GM23338 (cell line): ENCODE measurements around the gene GFRA1. TPM values are rescaled to one million over a fixed set of nuclear protein-coding genes. Genes with fewer than 3 reads are reported as not detected.

Source experiments
- ATAC-seq: fragments of 200-7000 bp; cut with Tn5 transposase; 3 replicates; pipeline ENCODE4 v1.9.1; 2020
- DNase-seq: peaks from one replicate; pipeline ENCODE4 v3.0.0-alpha.2; 2015; ENCODE audit warnings: low spot score
- H2AFZ ChIP-seq: fragments of 200-600 bp; sonication (generic); 2 replicates; pipeline ENCODE4 v1.8.0; 2016; ENCODE audit warnings: antibody characterized with exemption, mild to moderate bottlenecking, moderate library complexity
- H3F3A ChIP-seq: fragments of 200-600 bp; sonication (generic); replicated peaks from 2 replicates; pipeline ENCODE4 v1.8.0; 2017; ENCODE audit warnings: antibody characterized with exemption, mixed run types, low read depth
- H3K27ac ChIP-seq: fragments of 200-600 bp; sonication (generic); 2 replicates; pipeline ENCODE4 v1.6.1; 2016; ENCODE audit warnings: low read depth
- H3K27me3 ChIP-seq: fragments of 200-600 bp; sonication (generic); 2 replicates; pipeline ENCODE4 v1.8.0; 2016; ENCODE audit warnings: mild to moderate bottlenecking, mixed run types, moderate library complexity; ENCODE audit not compliant: insufficient read depth
- H3K36me3 ChIP-seq: fragments of 200-600 bp; sonication (generic); 2 replicates; pipeline ENCODE4 v1.8.0; 2016; ENCODE audit warnings: mild to moderate bottlenecking; ENCODE audit not compliant: insufficient read depth
- H3K4me1 ChIP-seq: fragments of 200-600 bp; sonication (generic); 2 replicates; pipeline ENCODE4 v1.8.0; 2016; ENCODE audit warnings: mild to moderate bottlenecking, moderate library complexity; ENCODE audit not compliant: insufficient read depth
- H3K4me2 ChIP-seq: fragments of 200-600 bp; sonication (generic); 2 replicates; pipeline ENCODE4 v1.7.1; 2017; ENCODE audit warnings: mixed run types
- H3K4me3 ChIP-seq: fragments of 200-600 bp; sonication (generic); 2 replicates; pipeline ENCODE4 v1.6.1; 2016; ENCODE audit warnings: mixed run types
- H3K79me2 ChIP-seq: fragments of 200-600 bp; sonication (generic); replicated peaks from 2 replicates; pipeline ENCODE4 v1.8.0; 2017; ENCODE audit warnings: mild to moderate bottlenecking; ENCODE audit not compliant: insufficient read depth
- H3K9me2 ChIP-seq: fragments of 200-600 bp; sonication (generic); 2 replicates; pipeline ENCODE4 v1.8.0; 2017; ENCODE audit not compliant: insufficient read depth
- H4K20me1 ChIP-seq: fragments of 200-600 bp; sonication (generic); replicated peaks from 2 replicates; pipeline ENCODE4 v1.8.0; 2017; ENCODE audit warnings: mild to moderate bottlenecking; ENCODE audit not compliant: insufficient read depth
- H3K27ac Mint-ChIP-seq: 2 replicates; pipeline ENCODE4 v1.8.0; 2020; ENCODE audit warnings: inconsistent platforms, mild to moderate bottlenecking, moderate library complexity, mixed read lengths
- H3K27me3 Mint-ChIP-seq: 3 replicates; pipeline ENCODE4 v1.8.0; 2022; ENCODE audit warnings: low read depth, mild to moderate bottlenecking, moderate library complexity, mixed read lengths, inconsistent platforms; ENCODE audit not compliant: insufficient read depth, poor library complexity
- H3K36me3 Mint-ChIP-seq: 3 replicates; pipeline ENCODE4 v1.8.0; 2021; ENCODE audit warnings: low read depth, mild to moderate bottlenecking, inconsistent platforms, moderate library complexity, mixed read lengths
- H3K4me1 Mint-ChIP-seq: 3 replicates; pipeline ENCODE4 v1.8.0; 2020; ENCODE audit warnings: mild to moderate bottlenecking, inconsistent platforms, mixed read lengths
- H3K4me3 Mint-ChIP-seq: 3 replicates; pipeline ENCODE4 v1.8.0; 2021; ENCODE audit warnings: moderate library complexity, mild to moderate bottlenecking, inconsistent platforms, mixed read lengths
- H3K9me3 Mint-ChIP-seq: 3 replicates; pipeline ENCODE4 v1.8.0; 2020; ENCODE audit warnings: moderate library complexity, mild to moderate bottlenecking, inconsistent platforms, mixed read lengths
- CTCF ChIP-seq, 2 experiments: fragments of 200-600 bp in 1 of 2; sonication (generic) in 1 of 2; conservative IDR thresholded peaks; 2 replicates each; pipeline versions ENCODE4 v1.5.1 to v1.6.1; 2016 to 2017; ENCODE audit warnings: antibody characterized with exemption in 2 of 2, low read depth in 2 of 2, mild to moderate bottlenecking in 2 of 2, moderate library complexity in 1 of 2
- EZH2 ChIP-seq: fragments of 200-600 bp; sonication (generic); IDR thresholded peaks from one replicate; pipeline ENCODE4 v1.8.0; 2017; ENCODE audit warnings: antibody characterized with exemption, mild to moderate bottlenecking, low read depth; ENCODE audit not compliant: unreplicated experiment
- NANOG ChIP-seq: IDR thresholded peaks from 2 replicates; pipeline ENCODE4 v1.6.1; 2016; ENCODE audit warnings: antibody characterized with exemption, borderline replicate concordance
- POLR2AphosphoS5 ChIP-seq: IDR thresholded peaks from 2 replicates; pipeline ENCODE4 v1.6.1; 2016; ENCODE audit warnings: antibody characterized with exemption, low read depth
- REST ChIP-seq: IDR thresholded peaks from one replicate; pipeline ENCODE4 v1.6.1; 2018; ENCODE audit warnings: antibody characterized with exemption; ENCODE audit not compliant: unreplicated experiment
- STAT1 ChIP-seq: IDR thresholded peaks from one replicate; pipeline ENCODE4 v1.6.1; 2016; ENCODE audit warnings: antibody characterized with exemption; ENCODE audit not compliant: unreplicated experiment
- polyA plus RNA-seq: library from polyadenylated mRNA; unstranded; fragments of >200 nt; fragmentation: Nextera tagmentation; extraction: Ambion mirVana; gene quantifications from 2 replicates; pipeline ENCODE4 v1.2.1, GENCODE V29; 2016
- total RNA-seq: library from RNA; depleted of rRNA; stranded (reverse); fragments of >200 nt; shearing (Covaris generic); gene quantifications from 2 replicates; pipeline ENCODE4 v1.2.3, GENCODE V29; 2014

GFRA1 gene
- total and polyA plus RNA-seq, 2 experiments from 2014 or later = 1.4 to 2.8 TPM

GRCh38 chr10:116147147-116147905 lies 125.7 kb downstream of the GFRA1 start:
- Mint-ChIP-seq H3K27ac (no peak overlapping the region), H3K4me1 (peaks cover 8% of the 10 kb centered on the region), H3K9me3 (no peaks in the 10 kb centered on the region), H3K36me3 (no peaks in the 10 kb centered on the region), H3K4me3 (no peak overlapping the region), H3K27me3 (peaks cover 4% of the 10 kb centered on the region)
- Histone ChIP-seq H3K4me1 (no peaks in the 10 kb centered on the region), H3K4me2 (no peak overlapping the region), H4K20me1 (no peaks in the 10 kb centered on the region), H3K36me3 (no peaks in the 10 kb centered on the region), H3K27me3 (no peaks in the 10 kb centered on the region), H3K79me2 (no peaks in the 10 kb centered on the region), H2AFZ (no peak overlapping the region), H3F3A (no peaks in the 10 kb centered on the region), H3K9me2 (0 out of 2 replicates have a peak, but pooled peaks cover 5% of the 10 kb centered on the region), H3K27ac (no peak overlapping the region), H3K4me3 (no peak overlapping the region)
- TF ChIP-seq CTCF (conservative IDR thresholded peaks at IDR 0.05; ENCODE audit: low read depth in 2 of 2) (no peak), REST (no peak), EZH2 (no peak), POLR2AphosphoS5 (no peak), STAT1 (no peak)
- ATAC-seq (no peak), DNase-seq (no peak)

DNA sequence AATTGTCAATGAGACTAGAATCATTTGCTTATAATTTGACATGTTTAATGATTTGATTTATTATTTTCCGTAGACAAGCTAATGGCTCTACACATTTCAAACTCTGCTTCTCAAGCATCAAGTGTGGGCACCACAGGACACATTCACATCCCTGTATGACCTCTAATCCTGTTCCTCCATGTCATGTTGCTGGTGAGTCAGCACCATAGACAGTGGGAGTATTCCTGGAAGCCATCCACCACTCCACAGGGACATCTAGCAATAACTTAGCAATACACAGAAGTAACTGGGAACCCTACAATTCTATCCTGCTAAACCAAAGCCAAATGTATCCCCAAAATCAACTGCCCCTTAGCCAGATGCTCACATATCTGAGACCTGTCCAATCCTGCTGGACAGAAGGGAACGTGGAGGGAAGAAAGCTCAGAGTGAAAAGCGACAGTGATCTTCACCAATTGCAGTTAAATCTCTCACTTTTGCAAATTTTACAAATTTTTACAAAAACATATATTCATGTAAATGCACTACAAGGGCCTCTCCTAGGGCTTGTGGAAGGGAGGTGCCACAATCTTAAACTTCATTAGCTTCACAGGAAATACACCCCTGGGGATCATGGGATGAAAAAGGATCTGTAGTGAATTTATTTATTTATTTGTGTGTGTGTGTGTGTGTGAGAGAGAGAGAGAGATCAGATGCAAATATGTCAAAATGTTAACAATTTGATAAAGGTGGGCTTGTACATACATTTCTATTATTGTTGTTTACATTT lies 126.5 kb downstream of the GFRA1 start:
- no peak for DNase-seq

More for the DNA sequence above, 126.5 kb downstream of the GFRA1 start:
- Histone ChIP-seq H4K20me1 (no peaks in the 10 kb centered on the region), H3K36me3 (no peaks in the 10 kb centered on the region), H3K27ac (no peak overlapping the region), H3K4me2 (no peak overlapping the region), H3F3A (no peaks in the 10 kb centered on the region), H3K4me3 (no peak overlapping the region), H3K79me2 (no peaks in the 10 kb centered on the region), H3K27me3 (no peaks in the 10 kb centered on the region), H3K9me2 (0 out of 2 replicates have a peak, but pooled peaks cover 2% of the 10 kb centered on the region), H2AFZ (no peak overlapping the region), H3K4me1 (no peaks in the 10 kb centered on the region)
- Mint-ChIP-seq H3K4me3 (no peak overlapping the region), H3K4me1 (peaks cover 8% of the 10 kb centered on the region), H3K9me3 (no peaks in the 10 kb centered on the region), H3K36me3 (no peaks in the 10 kb centered on the region), H3K27me3 (peaks cover 3% of the 10 kb centered on the region), H3K27ac (no peak overlapping the region)
- ATAC-seq = no peak
- no peak for TF ChIP-seq NANOG
